ENCODE measurements around the gene ARID4B.

ARID4B gene

GRCh38 chr1:235181561-235182245, 146.3 kb downstream of the ARID4B start:
- H3K4me3 ChIP-seq (replicated peaks; ENCODE audit: insufficient read depth, low read length) = no peak overlapping the region
- no peak for TF ChIP-seq REST (IDR thresholded peaks at IDR 0.05; ENCODE audit: insufficient replicate concordance, low read depth)
- TF ChIP-seq POLR2AphosphoS5 (IDR thresholded peaks at IDR 0.05; ENCODE audit: low read depth) = no peak
- TF ChIP-seq GABPA (IDR thresholded peaks at IDR 0.05; ENCODE audit: low read depth) = no peak
- TF ChIP-seq SPI1 (IDR thresholded peaks at IDR 0.05; ENCODE audit: borderline replicate concordance, low read depth) = no peak
- no peak for TF ChIP-seq CTCF (IDR thresholded peaks at IDR 0.05; ENCODE audit: insufficient read depth, low read length)
- DNase-seq (ENCODE audit: low read depth in 1 of 2, low spot score in 1 of 2) = no peak
- H3K27me3 ChIP-seq (ENCODE audit: insufficient read depth, poor library complexity, severe bottlenecking) = no peaks in the 10 kb centered on the region
- no peak overlapping the region for H3K27ac ChIP-seq (replicated peaks)

- no peak for DNase-seq (ENCODE audit: low read depth in 1 of 2, low spot score in 1 of 2)
- Histone ChIP-seq H3K27me3 (ENCODE audit: insufficient read depth, poor library complexity, severe bottlenecking) (no peaks in the 10 kb centered on the region), H3K27ac (replicated peaks) (no peak overlapping the region), H3K4me3 (replicated peaks; ENCODE audit: insufficient read depth, low read length) (no peak overlapping the region)
- TF ChIP-seq REST (IDR thresholded peaks at IDR 0.05; ENCODE audit: insufficient replicate concordance, low read depth) = no peak
- TF ChIP-seq CTCF (IDR thresholded peaks at IDR 0.05; ENCODE audit: insufficient read depth, low read length) = no peak
- no peak for TF ChIP-seq POLR2AphosphoS5 (IDR thresholded peaks at IDR 0.05; ENCODE audit: low read depth)
- TF ChIP-seq SPI1 (IDR thresholded peaks at IDR 0.05; ENCODE audit: borderline replicate concordance, low read depth) = no peak
- no peak for TF ChIP-seq GABPA (IDR thresholded peaks at IDR 0.05; ENCODE audit: low read depth)
These were observed 147.0 kb downstream of the ARID4B start for GRCh38 chr1:235180916-235181460.

GRCh38 chr1:235176486-235176885, 151.5 kb downstream of the ARID4B start:
- Histone ChIP-seq H3K4me3 (replicated peaks; ENCODE audit: insufficient read depth, low read length) (no peak overlapping the region), H3K27ac (replicated peaks) (no peak overlapping the region), H3K27me3 (ENCODE audit: insufficient read depth, poor library complexity, severe bottlenecking) (no peaks in the 10 kb centered on the region)
- no peak for DNase-seq (ENCODE audit: low read depth in 1 of 2, low spot score in 1 of 2)
- TF ChIP-seq POLR2AphosphoS5 (IDR thresholded peaks at IDR 0.05; ENCODE audit: low read depth) = no peak
- TF ChIP-seq REST (IDR thresholded peaks at IDR 0.05; ENCODE audit: insufficient replicate concordance, low read depth) = no peak
- no peak for TF ChIP-seq GABPA (IDR thresholded peaks at IDR 0.05; ENCODE audit: low read depth)
- TF ChIP-seq CTCF (IDR thresholded peaks at IDR 0.05; ENCODE audit: insufficient read depth, low read length) = no peak
- no peak for TF ChIP-seq SPI1 (IDR thresholded peaks at IDR 0.05; ENCODE audit: borderline replicate concordance, low read depth)
